CD1c-positive myeloid dendritic cell (primary cell): ENCODE data around the gene FLT3LG.

Source experiments
- DNase-seq: peaks from one replicate; pipeline ENCODE4 v3.0.0-alpha.2; 2016; ENCODE audit errors: extremely low spot score

Gene FLT3LG

DNA sequence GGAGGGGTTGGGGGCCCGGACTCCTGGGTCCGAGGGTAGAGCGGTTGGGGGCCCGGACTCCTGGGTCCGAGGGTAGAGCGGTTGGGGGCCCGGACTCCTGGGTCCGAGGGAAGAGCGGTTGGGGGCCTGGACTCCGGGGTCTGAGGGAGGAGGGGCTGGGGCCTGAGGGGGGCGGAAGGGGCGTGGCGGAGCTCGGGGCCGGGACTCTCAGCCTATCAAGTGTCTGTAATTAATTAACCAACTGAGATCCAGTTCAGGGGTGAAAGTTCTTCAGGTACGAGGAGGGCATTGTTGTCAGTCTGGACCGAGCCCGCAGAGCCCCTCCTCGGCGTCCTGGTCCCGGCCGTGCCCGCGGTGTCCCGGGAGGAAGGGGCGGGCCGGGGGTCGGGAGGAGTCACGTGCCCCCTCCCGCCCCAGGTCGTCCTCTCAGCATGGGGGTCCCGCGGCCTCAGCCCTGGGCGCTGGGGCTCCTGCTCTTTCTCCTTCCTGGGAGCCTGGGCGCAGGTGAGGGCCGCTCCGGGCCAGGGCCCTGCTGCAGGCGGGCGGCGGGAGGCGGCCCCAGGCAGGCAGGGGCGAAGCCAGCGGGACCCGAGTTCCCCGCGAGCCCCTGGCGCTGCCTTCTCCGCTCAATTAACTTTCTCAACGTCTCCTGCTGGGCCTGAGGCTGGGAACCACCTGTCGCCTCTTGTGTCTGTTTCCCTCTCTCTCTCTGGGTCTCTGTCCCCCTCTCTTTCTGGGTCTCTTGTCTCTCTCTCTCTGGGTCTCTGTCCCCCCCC lies 39.1 kb downstream of the FLT3LG start:
- no peak for DNase-seq

DNA sequence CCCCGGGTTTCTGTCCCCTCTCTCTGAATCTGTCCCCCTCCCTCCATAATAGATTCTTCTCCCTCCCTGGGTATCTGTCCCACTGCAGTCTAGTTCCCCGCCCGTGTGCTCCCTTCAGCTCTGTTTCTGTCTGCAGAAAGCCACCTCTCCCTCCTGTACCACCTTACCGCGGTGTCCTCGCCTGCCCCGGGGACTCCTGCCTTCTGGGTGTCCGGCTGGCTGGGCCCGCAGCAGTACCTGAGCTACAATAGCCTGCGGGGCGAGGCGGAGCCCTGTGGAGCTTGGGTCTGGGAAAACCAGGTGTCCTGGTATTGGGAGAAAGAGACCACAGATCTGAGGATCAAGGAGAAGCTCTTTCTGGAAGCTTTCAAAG lies 39.7 kb downstream of the FLT3LG start:
- no peak for DNase-seq

DNA sequence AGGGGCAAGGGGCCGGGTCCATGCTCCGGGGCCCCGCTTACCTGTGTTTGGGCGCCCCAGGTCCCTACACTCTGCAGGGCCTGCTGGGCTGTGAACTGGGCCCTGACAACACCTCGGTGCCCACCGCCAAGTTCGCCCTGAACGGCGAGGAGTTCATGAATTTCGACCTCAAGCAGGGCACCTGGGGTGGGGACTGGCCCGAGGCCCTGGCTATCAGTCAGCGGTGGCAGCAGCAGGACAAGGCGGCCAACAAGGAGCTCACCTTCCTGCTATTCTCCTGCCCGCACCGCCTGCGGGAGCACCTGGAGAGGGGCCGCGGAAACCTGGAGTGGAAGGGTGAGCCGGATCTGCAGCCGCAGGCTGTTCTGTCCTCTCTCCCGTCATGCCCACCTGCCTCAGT lies 40.1 kb downstream of the FLT3LG start:
- DNase-seq = no peak

DNA sequence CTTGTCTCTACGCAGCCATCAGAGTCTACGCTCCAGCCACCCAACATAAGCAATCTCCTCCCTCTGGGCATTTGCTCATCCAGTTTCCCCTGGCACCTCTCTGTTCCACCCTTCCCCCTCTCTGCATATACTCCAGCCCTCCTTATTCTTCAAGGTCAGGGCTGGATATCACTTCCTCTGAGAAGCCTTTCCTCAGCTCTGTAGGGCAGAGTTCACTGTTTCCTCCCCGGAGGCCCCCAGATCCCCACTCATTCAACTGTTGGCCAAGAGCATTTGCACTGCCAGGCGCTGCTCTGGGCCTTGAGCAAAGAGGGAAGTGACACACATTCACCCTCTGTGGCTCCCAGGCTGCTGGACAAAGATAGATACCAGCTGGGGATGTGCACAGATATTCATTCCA lies 41.8 kb downstream of the FLT3LG start:
- peak; percentile 95 for DNase-seq

DNA sequence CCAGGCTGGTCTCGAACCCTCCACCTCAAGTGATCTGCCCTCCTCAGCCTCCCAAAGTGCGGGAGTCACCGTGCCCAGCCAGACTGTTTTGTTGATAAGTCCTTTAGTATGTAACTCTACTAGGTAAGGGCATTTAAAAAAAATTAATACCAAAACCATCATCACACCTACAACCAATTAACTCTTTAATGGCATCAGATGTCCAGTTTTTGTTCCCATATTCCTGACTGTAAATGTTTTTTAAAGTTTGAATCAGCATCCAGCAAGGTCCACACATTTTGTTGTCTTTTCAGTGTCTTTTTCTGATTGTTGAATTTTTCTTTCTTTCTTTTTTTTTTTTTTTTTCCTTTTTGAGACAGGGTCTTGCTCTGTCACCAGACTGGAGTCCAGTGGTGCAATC lies 44.0 kb downstream of the FLT3LG start:
- no peak for DNase-seq

DNA sequence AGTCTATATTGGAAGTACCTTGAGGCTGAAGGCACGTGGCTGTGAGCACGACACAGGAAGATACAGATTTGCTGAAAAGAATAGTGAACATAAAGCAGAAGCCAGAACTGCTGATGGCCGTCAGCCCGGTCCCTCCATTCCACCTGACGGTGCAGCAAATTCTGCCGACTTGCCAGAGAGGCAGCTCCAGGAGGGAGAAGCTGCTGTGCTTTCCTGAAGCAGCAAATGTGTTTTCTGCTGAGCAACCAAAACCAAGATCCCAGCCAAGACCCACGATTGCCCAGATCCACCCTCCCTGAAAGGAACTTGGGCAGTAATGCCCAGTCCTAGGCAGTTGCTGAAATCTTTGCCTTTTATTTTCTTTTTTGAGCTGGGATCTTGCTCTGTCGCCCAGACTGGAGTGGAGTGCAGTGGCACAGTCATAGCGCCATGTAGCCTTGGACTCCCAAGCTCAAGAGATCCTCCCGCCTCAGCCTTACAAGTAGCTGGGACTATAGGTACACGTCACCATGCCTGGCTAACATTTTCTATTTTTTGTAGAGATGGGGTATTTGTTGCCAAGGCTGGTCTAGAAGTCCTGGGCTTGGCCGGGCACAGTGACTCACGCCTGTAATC lies 46.8 kb downstream of the FLT3LG start:
- DNase-seq = no peak

DNA sequence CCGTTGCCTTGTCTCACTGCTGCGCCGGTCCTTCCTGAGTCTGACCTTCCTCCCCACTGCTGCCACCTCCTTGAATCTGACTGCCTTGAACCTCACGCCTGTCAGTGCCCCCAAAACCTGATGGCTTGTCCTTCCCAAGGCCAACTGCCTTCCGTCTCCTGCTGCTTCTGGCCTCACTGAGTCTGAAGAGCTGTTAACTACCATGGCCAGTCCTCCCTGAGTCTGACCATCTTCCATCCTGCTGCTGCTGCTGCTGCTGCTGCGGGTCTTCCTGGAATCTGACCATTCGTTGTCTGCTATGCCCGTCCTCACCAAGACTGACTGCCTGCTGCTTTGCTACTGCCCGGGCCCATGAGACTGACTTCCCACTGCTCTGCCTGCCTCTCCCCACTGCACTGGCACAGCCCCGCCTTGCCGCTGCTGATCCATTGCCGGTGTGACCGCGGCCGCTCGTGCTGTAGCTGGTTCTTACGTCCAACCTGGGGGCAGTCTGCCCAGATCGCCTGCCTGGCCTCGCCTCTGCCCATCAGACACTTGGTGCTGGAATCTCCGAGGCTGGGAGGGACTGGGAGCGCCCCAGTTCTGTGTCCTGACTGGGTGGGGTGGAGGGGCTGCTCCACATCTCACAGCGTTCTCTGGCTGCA lies 50.9 kb downstream of the FLT3LG start:
- no peak for DNase-seq

DNA sequence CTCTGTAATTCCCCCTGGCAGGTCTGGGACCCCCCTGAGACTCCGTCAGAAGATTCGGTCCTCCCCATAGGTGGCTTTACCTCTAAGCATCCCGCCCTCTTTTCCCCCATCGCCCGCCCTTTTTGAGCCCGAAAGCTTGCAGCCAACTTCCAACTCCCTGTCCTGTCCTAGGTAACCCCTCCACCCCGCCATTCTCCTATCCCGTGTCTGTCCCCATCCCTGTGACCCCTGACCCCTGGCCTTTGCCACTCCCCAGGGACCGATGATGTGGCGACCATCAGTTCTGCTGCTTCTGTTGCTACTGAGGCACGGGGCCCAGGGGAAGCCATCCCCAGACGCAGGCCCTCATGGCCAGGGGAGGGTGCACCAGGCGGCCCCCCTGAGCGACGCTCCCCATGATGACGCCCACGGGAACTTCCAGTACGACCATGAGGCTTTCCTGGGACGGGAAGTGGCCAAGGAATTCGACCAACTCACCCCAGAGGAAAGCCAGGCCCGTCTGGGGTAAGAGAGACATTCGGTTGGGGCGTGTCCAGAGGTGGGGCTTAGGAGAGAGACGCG lies 54.3 kb downstream of the FLT3LG start:
- no peak for DNase-seq

DNA sequence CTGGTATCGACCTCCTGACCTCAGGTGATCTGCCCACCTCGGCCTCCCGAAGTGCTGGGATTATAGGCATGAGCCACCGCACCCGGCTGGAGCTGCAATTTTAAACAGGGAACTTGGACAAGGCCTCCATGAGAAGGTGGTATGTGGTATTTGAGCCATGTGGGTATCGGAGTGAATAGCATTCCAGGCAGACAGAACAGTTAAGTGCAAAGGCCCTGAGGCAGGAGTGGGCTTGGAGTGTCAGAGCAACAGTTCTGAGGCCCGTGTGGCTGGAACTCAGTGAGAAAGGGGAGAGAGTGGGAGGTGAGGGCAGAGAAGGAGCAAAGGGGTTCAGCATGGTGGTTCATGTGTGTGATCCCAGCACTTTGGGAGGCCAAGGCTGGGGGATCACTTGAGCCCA lies 56.7 kb downstream of the FLT3LG start:
- DNase-seq = no peak

DNA sequence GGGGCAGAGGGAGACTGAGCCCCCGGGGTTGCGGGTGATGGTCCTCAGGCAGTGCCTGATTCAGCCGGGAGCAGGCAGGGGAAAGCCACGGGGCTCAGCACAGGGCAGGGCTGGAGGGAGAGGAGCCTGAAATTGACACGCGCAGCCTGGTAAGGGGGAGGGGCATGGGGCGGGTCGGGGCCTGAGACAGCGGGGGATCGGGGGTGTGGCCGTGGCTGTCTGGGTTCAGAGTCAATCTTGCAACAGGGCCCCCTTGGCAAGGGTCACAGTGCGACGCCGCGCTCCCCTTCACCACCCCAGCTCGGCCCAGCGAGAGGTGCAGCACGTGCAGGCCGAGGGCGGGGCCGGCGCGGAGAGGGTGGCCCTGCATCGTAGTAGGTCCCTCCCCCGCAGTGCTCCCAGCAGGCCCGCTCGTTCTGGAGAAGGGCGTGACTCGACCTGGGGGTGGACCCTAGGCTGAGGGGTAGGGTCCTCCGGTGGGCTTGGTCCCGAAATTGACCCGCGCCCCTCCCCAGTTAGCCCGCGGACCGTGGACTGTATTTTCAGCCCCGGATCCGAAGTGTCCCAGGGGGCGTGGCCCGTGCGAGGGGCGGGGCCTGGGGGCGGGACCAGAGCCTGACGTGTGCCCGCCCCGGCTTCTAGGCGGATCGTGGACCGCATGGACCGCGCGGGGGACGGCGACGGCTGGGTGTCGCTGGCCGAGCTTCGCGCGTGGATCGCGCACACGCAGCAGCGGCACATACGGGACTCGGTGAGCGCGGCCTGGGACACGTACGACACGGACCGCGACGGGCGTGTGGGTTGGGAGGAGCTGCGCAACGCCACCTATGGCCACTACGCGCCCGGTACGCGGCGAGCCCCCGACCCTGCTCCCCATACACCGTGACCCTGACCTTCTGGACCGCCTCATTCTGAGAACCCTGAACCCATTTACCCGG lies 59.8 kb downstream of the FLT3LG start:
- peak; percentile 86 for DNase-seq

DNA sequence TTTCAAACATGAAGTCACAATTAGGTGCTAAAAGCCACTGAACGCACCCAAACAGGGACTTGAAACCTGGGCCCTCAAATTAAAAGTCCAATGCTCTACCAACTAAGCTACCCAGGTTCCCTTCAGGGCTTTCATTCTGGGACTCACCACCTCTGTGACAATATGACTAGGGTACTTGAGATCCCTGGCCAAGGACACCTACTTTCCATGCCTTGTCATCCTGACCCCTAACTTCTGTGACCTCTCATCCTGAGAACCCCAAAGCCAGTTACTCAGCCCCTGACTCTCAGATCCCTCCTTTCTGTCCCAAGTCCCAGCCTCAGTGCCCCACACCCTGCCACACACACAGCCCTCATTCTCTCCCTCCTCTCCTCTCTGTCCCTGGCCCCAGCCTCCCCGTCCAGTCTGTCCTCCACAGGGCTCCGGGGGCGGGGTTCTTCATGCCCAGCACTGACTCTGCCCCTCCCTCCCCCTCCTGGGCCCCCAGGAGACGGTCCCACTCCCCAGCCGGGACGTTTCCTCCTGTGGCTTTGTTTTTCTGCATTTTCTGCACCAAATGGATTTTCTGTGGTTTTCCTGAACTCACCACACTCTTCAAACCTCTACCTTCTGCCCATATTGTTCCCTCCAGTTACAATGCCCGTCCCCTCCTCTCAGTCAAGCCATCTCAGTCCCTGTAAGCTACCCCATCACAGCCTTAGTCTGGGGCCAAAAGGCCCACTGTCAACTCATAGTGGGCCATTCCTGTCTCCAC lies 60.8 kb downstream of the FLT3LG start:
- DNase-seq = no peak
